Breast epithelium (tissue), 4 donors: Measurements from ENCODE around the gene CPLANE1. TPM values are rescaled to one million over a fixed set of nuclear protein-coding genes. Genes with fewer than 3 reads are reported as not detected.

ENCODE experiments used
- DNase-seq, 2 donors: peaks; one replicate each; pipeline ENCODE4 v3.0.0-alpha.2; 2019; ENCODE audit warnings: low spot score in 2 of 2
- H3K27ac ChIP-seq, 2 donors: fragments of 200-600 bp; sonication (generic) in 1 of 2; one replicate each; pipeline ENCODE4 v1.5.1; 2016 to 2019; ENCODE audit warnings: mild to moderate bottlenecking in 1 of 2
- H3K27me3 ChIP-seq, 2 donors: fragments of 200-600 bp; sonication (generic) in 1 of 2; one replicate each; pipeline versions ENCODE4 v1.5.1 to v1.6.0; 2017 to 2019; ENCODE audit warnings: control low read depth in 1 of 2, mild to moderate bottlenecking in 1 of 2
- H3K36me3 ChIP-seq: fragments of 200-600 bp; one replicate; pipeline ENCODE4 v1.5.1; 2019
- H3K4me1 ChIP-seq, 2 donors: fragments of 200-600 bp; sonication (generic); one replicate each; pipeline ENCODE4 v1.5.1; 2016 to 2019; ENCODE audit warnings: control low read depth in 1 of 2
- H3K4me3 ChIP-seq, 3 donors: fragments of 200-600 bp; sonication (generic); 1 replicate in 2 of 3; 2 replicates in 1 of 3; pipeline ENCODE4 v1.5.1; 2016 to 2019; ENCODE audit warnings: mild to moderate bottlenecking in 3 of 3, moderate library complexity in 2 of 3
- H3K9me3 ChIP-seq, 2 donors: fragments of 200-600 bp; sonication (generic) in 1 of 2; one replicate each; pipeline ENCODE4 v1.5.1; 2016 to 2019; ENCODE audit warnings: control low read depth in 1 of 2
- POLR2A ChIP-seq: fragments of 450-650 bp; IDR thresholded peaks from one replicate; pipeline ENCODE4 v1.6.1; 2016; ENCODE audit warnings: antibody characterized with exemption, mild to moderate bottlenecking, moderate library complexity
- POLR2AphosphoS5 ChIP-seq, 3 donors: sonication (generic); formaldehyde crosslinking; IDR thresholded peaks; one replicate each; pipeline ENCODE4 v1.6.1; 2017; ENCODE audit warnings: antibody characterized with exemption in 3 of 3
- intact Hi-C: fragments of 100-400 bp; cut with DNase I; formaldehyde crosslinking; loops from one replicate; pipeline ENCODE4 v1.15.1; 2023; ENCODE audit warnings: low total_unique reads
- total RNA-seq, 3 donors: library from RNA; depleted of rRNA; stranded (reverse); fragments of >200 nt; gene quantifications; one replicate each; pipeline ENCODE4 v1.1.0, GENCODE V29; 2016
- TF ChIP-seq, protein P1 (sequence below), 3 donors: fragments of 450-650 bp; IDR thresholded peaks; one replicate each; pipeline ENCODE4 v1.5.1; 2016 to 2017; ENCODE audit warnings: antibody characterized with exemption in 3 of 3, mild to moderate bottlenecking in 3 of 3, moderate library complexity in 3 of 3

CPLANE1 gene
- total RNA-seq, 3 donors from 2014 or later = 31.0 to 55.5 (median 31.5) TPM

DNA sequence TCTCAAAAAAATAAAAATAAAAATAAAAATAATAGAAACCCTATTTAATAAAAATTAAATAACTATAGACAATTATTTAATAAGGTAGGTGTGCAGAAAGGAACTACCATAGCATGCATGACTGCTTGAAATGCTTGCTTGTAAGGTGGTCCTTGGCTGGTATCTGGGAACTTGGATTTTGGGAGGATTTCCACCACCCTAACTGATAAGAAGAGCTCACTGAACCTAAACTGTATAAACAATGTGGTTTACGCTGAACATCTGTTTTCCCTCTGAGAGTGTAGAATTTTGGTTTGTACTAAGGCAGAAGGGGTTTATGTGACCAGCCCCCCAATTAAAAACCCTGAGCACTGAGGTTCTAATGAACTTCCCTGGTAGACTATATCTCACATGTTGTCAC, 31.2 kb downstream of the CPLANE1 start:
- Histone ChIP-seq H3K4me3 (no peak overlapping the region), H3K27ac (no peak overlapping the region), H3K4me1 (no peaks in the 10 kb centered on the region), H3K36me3 (no peaks in the 10 kb centered on the region), H3K9me3 (no peaks in the 10 kb centered on the region), H3K27me3 (no peaks in the 10 kb centered on the region)
- intact Hi-C loops = no loop called here
- TF ChIP-seq, protein P1, sequence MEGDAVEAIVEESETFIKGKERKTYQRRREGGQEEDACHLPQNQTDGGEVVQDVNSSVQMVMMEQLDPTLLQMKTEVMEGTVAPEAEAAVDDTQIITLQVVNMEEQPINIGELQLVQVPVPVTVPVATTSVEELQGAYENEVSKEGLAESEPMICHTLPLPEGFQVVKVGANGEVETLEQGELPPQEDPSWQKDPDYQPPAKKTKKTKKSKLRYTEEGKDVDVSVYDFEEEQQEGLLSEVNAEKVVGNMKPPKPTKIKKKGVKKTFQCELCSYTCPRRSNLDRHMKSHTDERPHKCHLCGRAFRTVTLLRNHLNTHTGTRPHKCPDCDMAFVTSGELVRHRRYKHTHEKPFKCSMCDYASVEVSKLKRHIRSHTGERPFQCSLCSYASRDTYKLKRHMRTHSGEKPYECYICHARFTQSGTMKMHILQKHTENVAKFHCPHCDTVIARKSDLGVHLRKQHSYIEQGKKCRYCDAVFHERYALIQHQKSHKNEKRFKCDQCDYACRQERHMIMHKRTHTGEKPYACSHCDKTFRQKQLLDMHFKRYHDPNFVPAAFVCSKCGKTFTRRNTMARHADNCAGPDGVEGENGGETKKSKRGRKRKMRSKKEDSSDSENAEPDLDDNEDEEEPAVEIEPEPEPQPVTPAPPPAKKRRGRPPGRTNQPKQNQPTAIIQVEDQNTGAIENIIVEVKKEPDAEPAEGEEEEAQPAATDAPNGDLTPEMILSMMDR (IDR thresholded peaks at IDR 0.05) = no peak
- TF ChIP-seq POLR2AphosphoS5 (IDR thresholded peaks at IDR 0.05) = no peak
- no peak for TF ChIP-seq POLR2A
- DNase-seq = no peak

DNA sequence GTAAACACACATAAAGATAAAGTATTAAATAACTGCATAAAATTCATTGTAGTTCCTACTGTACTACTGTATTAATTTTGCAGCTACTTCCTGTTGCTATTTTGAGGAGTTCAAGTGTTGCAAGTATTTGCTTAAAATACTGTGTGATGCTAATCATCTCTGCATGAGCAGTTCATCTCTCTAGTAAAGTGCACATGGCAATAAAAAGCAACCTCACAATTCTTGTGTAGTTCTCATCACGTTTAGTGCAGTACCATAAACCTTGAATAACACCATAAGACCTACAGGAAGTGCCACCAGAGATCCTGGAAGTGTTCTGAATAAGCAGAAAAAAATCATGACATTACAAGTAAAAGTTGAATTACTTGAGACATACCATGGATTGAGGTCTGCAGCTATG, 34.6 kb downstream of the CPLANE1 start:
- TF ChIP-seq POLR2AphosphoS5 (IDR thresholded peaks at IDR 0.05) (no peak), POLR2A (no peak)
- TF ChIP-seq, protein P1 (IDR thresholded peaks at IDR 0.05) = no peak
- intact Hi-C loops = no loop called here

DNA sequence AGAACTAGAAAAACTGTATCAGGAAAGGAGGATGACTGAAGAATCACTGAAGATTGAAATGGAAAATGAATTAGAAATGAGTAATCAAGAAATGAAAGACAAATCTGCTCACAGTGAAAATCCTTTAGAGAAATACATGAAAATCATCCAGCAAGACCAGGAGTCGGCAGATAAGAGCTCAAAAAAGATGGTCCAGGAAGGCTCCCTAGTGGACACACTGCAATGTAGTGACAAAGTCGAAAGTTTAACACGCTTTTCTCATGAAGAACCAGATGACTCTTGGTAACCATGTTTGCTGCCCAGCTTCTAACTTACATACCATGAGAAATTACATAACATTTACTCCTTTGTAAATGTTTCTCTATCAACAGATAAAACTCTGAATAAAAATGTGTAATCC, 37.1 kb downstream of the CPLANE1 start:
- Histone ChIP-seq H3K4me1 (no peaks in the 10 kb centered on the region), H3K36me3 (no peaks in the 10 kb centered on the region), H3K9me3 (no peaks in the 10 kb centered on the region), H3K27ac (no peak overlapping the region), H3K27me3 (no peaks in the 10 kb centered on the region), H3K4me3 (no peak overlapping the region)
- TF ChIP-seq POLR2AphosphoS5 (IDR thresholded peaks at IDR 0.05) = no peak
- TF ChIP-seq, protein P1 (IDR thresholded peaks at IDR 0.05) = no peak
- TF ChIP-seq POLR2A = no peak
- intact Hi-C loops = no loop called here
- no peak for DNase-seq

More for the DNA sequence above, 34.6 kb downstream of the CPLANE1 start:
- no peaks in the 10 kb centered on the region for H3K9me3 ChIP-seq
- no peak overlapping the region for H3K4me3 ChIP-seq
- H3K4me1 ChIP-seq = no peaks in the 10 kb centered on the region
- DNase-seq = no peak
- H3K27me3 ChIP-seq = no peaks in the 10 kb centered on the region
- H3K27ac ChIP-seq = no peak overlapping the region
- no peaks in the 10 kb centered on the region for H3K36me3 ChIP-seq

DNA sequence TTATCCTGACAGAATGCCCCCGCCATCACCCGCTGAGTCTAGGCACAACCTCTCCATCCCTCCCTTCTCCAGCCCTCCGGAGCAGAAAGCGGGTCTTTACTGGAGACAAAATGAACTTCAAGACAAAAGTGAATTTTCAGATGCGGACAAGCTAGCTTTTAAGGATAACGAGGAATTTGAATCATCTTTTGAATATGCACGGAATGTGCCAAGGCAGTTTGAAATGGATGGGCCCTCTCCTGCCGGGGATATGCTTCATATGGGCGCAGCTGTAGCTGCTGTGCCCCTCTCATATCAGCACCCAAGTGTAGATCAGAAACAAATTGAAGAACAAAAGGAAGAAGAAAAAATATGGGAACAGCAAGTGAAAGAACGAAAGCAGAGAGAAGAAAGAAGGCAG, 37.5 kb downstream of the CPLANE1 start:
- intact Hi-C loops = no loop called here
- H3K4me3 ChIP-seq = no peak overlapping the region
- DNase-seq = no peak
- no peaks in the 10 kb centered on the region for H3K27me3 ChIP-seq
- H3K36me3 ChIP-seq = no peaks in the 10 kb centered on the region
- H3K27ac ChIP-seq = no peak overlapping the region
- no peaks in the 10 kb centered on the region for H3K9me3 ChIP-seq
- TF ChIP-seq POLR2AphosphoS5 (IDR thresholded peaks at IDR 0.05) (no peak), POLR2A (no peak)
- TF ChIP-seq, protein P1 (IDR thresholded peaks at IDR 0.05) = no peak
- H3K4me1 ChIP-seq = no peaks in the 10 kb centered on the region

DNA sequence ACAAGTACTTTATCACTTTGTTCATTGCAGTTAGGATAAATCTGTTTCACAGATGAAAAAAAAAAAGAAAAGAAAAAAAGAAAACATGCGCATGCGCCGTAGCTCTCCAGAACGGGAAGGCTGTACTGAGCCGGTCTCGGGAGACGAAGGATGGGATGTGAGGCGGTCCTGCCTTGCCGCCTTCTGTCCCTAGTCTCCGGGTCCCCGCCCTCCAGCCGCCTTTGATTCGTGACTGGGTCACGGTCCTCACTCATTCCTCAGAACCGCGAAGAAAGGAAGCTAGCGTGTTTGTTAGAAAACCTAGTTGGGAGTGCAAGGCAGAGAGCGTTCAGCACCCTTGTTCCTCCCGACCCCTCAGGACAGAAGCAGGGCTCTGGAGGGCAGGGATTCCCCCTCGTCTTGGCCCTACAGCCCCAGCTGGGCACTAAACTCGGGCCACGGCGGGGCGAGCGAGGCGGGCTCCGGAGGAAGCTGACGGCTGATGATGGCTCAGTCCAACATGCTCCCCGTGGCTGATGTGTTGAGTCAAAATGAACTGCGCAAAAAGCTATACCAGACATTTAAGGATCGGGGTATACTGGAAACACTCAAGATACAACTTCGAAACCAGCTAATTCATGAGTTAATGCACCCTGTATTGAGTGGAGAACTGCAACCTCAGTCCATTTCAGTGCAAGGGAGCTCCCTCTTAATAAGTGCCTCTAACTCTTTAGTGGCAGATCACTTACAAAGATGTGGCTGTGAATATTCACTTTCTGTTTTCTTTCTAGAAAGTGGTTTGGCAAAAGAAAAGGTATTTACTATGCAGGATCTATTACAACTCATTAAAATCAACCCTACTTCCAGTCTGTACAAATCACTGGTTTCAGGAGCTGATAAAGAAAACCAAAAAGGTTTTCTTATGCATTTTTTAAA, 40.0 kb downstream of the CPLANE1 start:
- DNase-seq = no peak
- Histone ChIP-seq H3K36me3 (no peaks in the 10 kb centered on the region), H3K9me3 (no peaks in the 10 kb centered on the region), H3K4me3 (peak overlapping the region; percentile 18 to 46 (median 32)), H3K27ac (no peak overlapping the region), H3K4me1 (no peaks in the 10 kb centered on the region), H3K27me3 (no peaks in the 10 kb centered on the region)
- no peak for TF ChIP-seq POLR2A
- TF ChIP-seq POLR2AphosphoS5 (IDR thresholded peaks at IDR 0.05) = no peak
- TF ChIP-seq, protein P1 (IDR thresholded peaks at IDR 0.05) = no peak
- intact Hi-C loops = no loop called here
